H9 (cell line): ENCODE results near the gene TMOD3. TPM values are rescaled to one million over a fixed set of nuclear protein-coding genes. Genes with fewer than 3 reads are reported as not detected.

Experiments used
- DNase-seq: peaks from one replicate; pipeline ENCODE4 v3.0.0-alpha.2; 2017
- H2AFZ ChIP-seq: one replicate; pipeline ENCODE4 v1.6.1; 2013; ENCODE audit warnings: mild to moderate bottlenecking, low read length, control low read depth, moderate library complexity
- H2AK5ac ChIP-seq: 2 replicates; pipeline ENCODE4 v1.6.1; 2013; ENCODE audit warnings: low read length, control low read depth, mixed read lengths; ENCODE audit not compliant: insufficient read length
- H2BK120ac ChIP-seq: one replicate; pipeline ENCODE4 v1.6.1; 2013; ENCODE audit warnings: low read depth, mild to moderate bottlenecking, low read length, control low read depth, inconsistent platforms; ENCODE audit not compliant: poor library complexity, severe bottlenecking
- H2BK12ac ChIP-seq: 2 replicates; pipeline ENCODE4 v1.6.1; 2013; ENCODE audit warnings: low read length, control low read depth, mixed read lengths, low read depth; ENCODE audit not compliant: insufficient read length
- H2BK15ac ChIP-seq: 2 replicates; pipeline ENCODE4 v1.6.1; 2013; ENCODE audit warnings: low read depth, low read length, control low read depth
- H2BK20ac ChIP-seq: one replicate; pipeline ENCODE4 v1.6.1; 2013; ENCODE audit warnings: low read depth, mild to moderate bottlenecking, low read length, control low read depth, inconsistent platforms; ENCODE audit not compliant: poor library complexity, severe bottlenecking
- H2BK5ac ChIP-seq: 2 replicates; pipeline ENCODE4 v1.6.1; 2013; ENCODE audit warnings: low read length, control low read depth, mixed read lengths; ENCODE audit not compliant: insufficient read length
- H3K14ac ChIP-seq: 2 replicates; pipeline ENCODE4 v1.6.1; 2013; ENCODE audit warnings: low read length, control low read depth; ENCODE audit not compliant: insufficient read depth
- H3K18ac ChIP-seq: 2 replicates; pipeline ENCODE4 v1.6.1; 2013; ENCODE audit warnings: low read depth, mild to moderate bottlenecking, mixed read lengths, low read length, control low read depth; ENCODE audit not compliant: insufficient read length
- H3K23ac ChIP-seq: 2 replicates; pipeline ENCODE4 v1.6.1; 2013; ENCODE audit warnings: low read length, control low read depth, mixed read lengths, low read depth; ENCODE audit not compliant: insufficient read length
- H3K23me2 ChIP-seq: 2 replicates; pipeline ENCODE4 v1.6.1; 2013; ENCODE audit warnings: low read depth, mild to moderate bottlenecking, mixed read lengths, low read length, control low read depth; ENCODE audit not compliant: insufficient read length, poor library complexity, severe bottlenecking
- H3K27ac ChIP-seq: 2 replicates; pipeline ENCODE4 v1.5.1; 2013; ENCODE audit warnings: low read length, control low read depth, mixed read lengths, low read depth; ENCODE audit not compliant: insufficient read length
- H3K27me3 ChIP-seq: 2 replicates; pipeline ENCODE4 v1.6.1; 2013; ENCODE audit warnings: low read length, control low read depth, inconsistent platforms; ENCODE audit not compliant: insufficient read depth
- H3K4ac ChIP-seq: 2 replicates; pipeline ENCODE4 v1.6.1; 2013; ENCODE audit warnings: low read depth, mild to moderate bottlenecking, control low read depth, inconsistent platforms, low read length, moderate library complexity
- H3K4me1 ChIP-seq: 2 replicates; pipeline ENCODE4 v1.6.1; 2013; ENCODE audit warnings: low read length, control low read depth, inconsistent platforms; ENCODE audit not compliant: insufficient read depth
- H3K4me2 ChIP-seq: 2 replicates; pipeline ENCODE4 v1.6.1; 2013; ENCODE audit warnings: low read length, control low read depth, mixed read lengths; ENCODE audit not compliant: insufficient read length, insufficient read depth
- H3K56ac ChIP-seq: 2 replicates; pipeline ENCODE4 v1.6.1; 2013; ENCODE audit warnings: low read depth, mild to moderate bottlenecking, mixed read lengths, low read length, control low read depth; ENCODE audit not compliant: insufficient read length
- H3K79me1 ChIP-seq: 2 replicates; pipeline ENCODE4 v1.6.1; 2013; ENCODE audit warnings: low read depth, mild to moderate bottlenecking, moderate library complexity, low read length, control low read depth, inconsistent platforms; ENCODE audit not compliant: insufficient read depth, poor library complexity, severe bottlenecking
- H3K79me2 ChIP-seq: 2 replicates; pipeline ENCODE4 v1.6.1; 2013; ENCODE audit warnings: low read length, control low read depth, inconsistent platforms; ENCODE audit not compliant: insufficient read depth
- H3K9ac ChIP-seq: 2 replicates; pipeline ENCODE4 v1.6.1; 2013; ENCODE audit warnings: low read length, control low read depth, mixed read lengths; ENCODE audit not compliant: insufficient read length; ENCODE audit errors: extremely low read depth
- H3K9me3 ChIP-seq: one replicate; pipeline ENCODE4 v1.6.1; 2013; ENCODE audit warnings: low read depth, low read length, inconsistent platforms; ENCODE audit not compliant: control insufficient read depth
- H3T11ph ChIP-seq: one replicate; pipeline ENCODE4 v1.6.1; 2013; ENCODE audit warnings: mild to moderate bottlenecking, low read length, control low read depth, inconsistent platforms
- H4K20me1 ChIP-seq: one replicate; pipeline ENCODE4 v1.6.1; 2013; ENCODE audit not compliant: control insufficient read depth, insufficient read length, insufficient read depth
- H4K5ac ChIP-seq: 2 replicates; pipeline ENCODE4 v1.6.1; 2013; ENCODE audit warnings: low read depth, mild to moderate bottlenecking, mixed read lengths, low read length, control low read depth; ENCODE audit not compliant: insufficient read length
- H4K8ac ChIP-seq: replicated peaks from 2 replicates; pipeline ENCODE4 v1.6.1; 2013; ENCODE audit warnings: low read length, control low read depth, mixed read lengths, low read depth; ENCODE audit not compliant: insufficient read length
- H4K91ac ChIP-seq: 2 replicates; pipeline ENCODE4 v1.6.1; 2013; ENCODE audit warnings: low read depth, mild to moderate bottlenecking, moderate library complexity, mixed read lengths, low read length, control low read depth; ENCODE audit not compliant: insufficient read length
- H3K27ac Mint-ChIP-seq, 3 experiments: 2 replicates in 2 of 3; 3 replicates in 1 of 3; pipeline ENCODE4 v1.8.0; 2020 to 2021; ENCODE audit warnings: mixed read lengths in 3 of 3, mild to moderate bottlenecking in 1 of 3, moderate library complexity in 1 of 3
- H3K27me3 Mint-ChIP-seq: 2 replicates; pipeline ENCODE4 v1.8.0; 2021; ENCODE audit warnings: low read depth, mild to moderate bottlenecking, moderate library complexity, mixed read lengths
- H3K36me3 Mint-ChIP-seq, 3 experiments: 2 replicates in 2 of 3; 3 replicates in 1 of 3; pipeline ENCODE4 v1.8.0; 2020 to 2021; ENCODE audit warnings: low read depth in 3 of 3, mixed read lengths in 3 of 3; ENCODE audit not compliant: insufficient read depth in 1 of 3
- H3K4me1 Mint-ChIP-seq, 2 experiments: 2 replicates each; pipeline ENCODE4 v1.8.0; 2020; ENCODE audit warnings: mixed read lengths in 2 of 2
- H3K4me3 Mint-ChIP-seq, 2 experiments: 2 replicates in 1 of 2; 3 replicates in 1 of 2; pipeline ENCODE4 v1.8.0; 2020 to 2021; ENCODE audit warnings: mild to moderate bottlenecking in 2 of 2, mixed read lengths in 2 of 2, moderate library complexity in 1 of 2
- H3K9me3 Mint-ChIP-seq, 2 experiments: 2 replicates in 1 of 2; 3 replicates in 1 of 2; pipeline ENCODE4 v1.8.0; 2020; ENCODE audit warnings: mild to moderate bottlenecking in 2 of 2, mixed read lengths in 2 of 2, moderate library complexity in 1 of 2
- CTCF ChIP-seq: fragments of 200-600 bp; sonication (generic); conservative IDR thresholded peaks from 3 replicates; pipeline ENCODE4 v1.8.0; 2021; ENCODE audit warnings: antibody characterized with exemption, mild to moderate bottlenecking
- WGBS: extraction: QIAGEN DNeasy Blood & Tissue Kit; methylation state at CpG from one replicate; pipeline ENCODE4 v1.1.7; 2013; ENCODE audit warnings: missing lambda C conversion rate, low lambda C conversion rate, mixed read lengths; ENCODE audit not compliant: insufficient read length; ENCODE audit errors: extremely low coverage; 5-methylcytosine and 5-hydroxymethylcytosine counted together
- total RNA-seq: library from RNA; stranded (reverse); gene quantifications from 2 replicates; pipeline ENCODE4 v1.2.1, GENCODE V29; 2021

The TMOD3 gene
- total RNA-seq, 1 experiment from 2014 or later, result 24.7 TPM

- H4K91ac ChIP-seq, result no peak overlapping the region
- no peaks in the 10 kb centered on the region for H3K27me3 ChIP-seq
- no peaks in the 10 kb centered on the region for H4K20me1 ChIP-seq
- no peak overlapping the region for H3K56ac ChIP-seq
- H3K23ac ChIP-seq, result no peak overlapping the region
- no CpG with 5 or more reads among the region's 1 CpG for WGBS
- no peaks in the 10 kb centered on the region for H3K23me2 ChIP-seq
- no peak overlapping the region for H3K9ac ChIP-seq
- no peak overlapping the region for H2AK5ac ChIP-seq
- H2BK5ac ChIP-seq, result no peak overlapping the region
- H4K5ac ChIP-seq, result no peak overlapping the region
- no peak overlapping the region for H2BK120ac ChIP-seq
- H3K79me1 ChIP-seq, result no peaks in the 10 kb centered on the region
- TF ChIP-seq CTCF, result no peak
- H3T11ph ChIP-seq, result no peak overlapping the region
- H3K27ac ChIP-seq, result no peak overlapping the region
- H2AFZ ChIP-seq, result no peak overlapping the region
- H3K4ac ChIP-seq, result no peak overlapping the region
- Mint-ChIP-seq H3K27me3 (no peaks in the 10 kb centered on the region), H3K4me1 (peaks cover 18 to 28% of the 10 kb centered on the region in 2 experiments), H3K27ac (peak overlapping the region in 1 of 3 experiments; percentile 10; a peak in 1 of 7 replicates), H3K36me3 (peaks cover 19 to 26% (median 22%) of the 10 kb centered on the region in 3 experiments), H3K9me3 (no peaks in the 10 kb centered on the region), H3K4me3 (no peak overlapping the region)
- no peaks in the 10 kb centered on the region for H3K79me2 ChIP-seq
- no peak overlapping the region for H2BK20ac ChIP-seq
- no peak overlapping the region for H3K18ac ChIP-seq
- H2BK15ac ChIP-seq, result no peak overlapping the region
- H4K8ac ChIP-seq, result no peak overlapping the region
- no peak overlapping the region for H3K14ac ChIP-seq
- no peak for DNase-seq
- no peak overlapping the region for H2BK12ac ChIP-seq
- no peaks in the 10 kb centered on the region for H3K9me3 ChIP-seq
- peaks cover 4% of the 10 kb centered on the region; the same call in 1 of the 2 replicates for H3K4me1 ChIP-seq
- H3K4me2 ChIP-seq, result no peak overlapping the region
These were observed 35.9 kb downstream of the TMOD3 start for GRCh38 chr15:51865317-51865716.
